SK-N-SH (cell line): ENCODE results near the gene PFAS. TPM values are rescaled to one million over a fixed set of nuclear protein-coding genes. Genes with fewer than 3 reads are reported as not detected.

ENCODE experiments used
- CTCF ChIA-PET: fragments of 300-600, 350-600 bp; formaldehyde crosslinking; extraction: SDS; loops from one replicate; lab custom pipeline; 2021; lab: Yijun Ruan, JAX
- POLR2A ChIA-PET: fragments of 350-600 bp; sonication (Branson Sonifier 250); formaldehyde crosslinking; extraction: SDS; loops from one replicate; lab custom pipeline; 2020; ENCODE audit warnings: antibody characterized with exemption, inconsistent platforms; lab: Yijun Ruan, JAX
- DNase-seq: peaks from one replicate; pipeline ENCODE4 v3.0.0; 2012
- H2AFZ ChIP-seq: fragments of 200-600 bp; sonication (generic); 2 replicates; pipeline ENCODE4 v1.8.1; 2016; ENCODE audit warnings: antibody characterized with exemption, mild to moderate bottlenecking, low read depth
- H3F3A ChIP-seq: fragments of 200-600 bp; sonication (generic); replicated peaks from 2 replicates; pipeline ENCODE3; 2016; ENCODE audit warnings: antibody characterized with exemption, mild to moderate bottlenecking; ENCODE audit not compliant: insufficient read depth
- H3K27ac ChIP-seq, 2 experiments: fragments of 200-500 bp in 1 of 2; fragments of 200-600 bp in 1 of 2; sonication (Bioruptor generic) in 1 of 2; sonication (generic), shearing (Covaris generic) in 1 of 2; 2 replicates each; pipeline versions ENCODE4 v1.5.1 to v1.6.1; 2014 to 2016; ENCODE audit warnings: low read depth in 2 of 2, inconsistent platforms in 1 of 2, low read length in 1 of 2, mild to moderate bottlenecking in 1 of 2, mixed read lengths in 1 of 2
- H3K27me3 ChIP-seq: fragments of 200-600 bp; sonication (generic), shearing (Covaris generic); 2 replicates; pipeline ENCODE4 v1.6.1; 2016; ENCODE audit warnings: mixed run types; ENCODE audit not compliant: insufficient read depth
- H3K36me3 ChIP-seq, 2 experiments: fragments of 200-500 bp in 1 of 2; fragments of 200-600 bp in 1 of 2; sonication (Bioruptor generic) in 1 of 2; sonication (generic) in 1 of 2; replicated peaks in 1 of 2; 2 replicates each; pipeline versions ENCODE3 to v1.5.1; 2014 to 2016; ENCODE audit warnings: low read length in 1 of 2, mild to moderate bottlenecking in 1 of 2; ENCODE audit not compliant: insufficient read depth in 2 of 2, control insufficient read depth in 1 of 2
- H3K4me1 ChIP-seq, 2 experiments: fragments of 200-500 bp in 1 of 2; fragments of 200-600 bp in 1 of 2; sonication (Bioruptor generic) in 1 of 2; sonication (generic), shearing (Covaris generic) in 1 of 2; 2 replicates each; pipeline versions ENCODE4 v1.5.1 to v1.6.1; 2014 to 2016; ENCODE audit warnings: low read depth in 1 of 2, low read length in 1 of 2, mixed run types in 1 of 2; ENCODE audit not compliant: insufficient read depth in 2 of 2, control insufficient read depth in 1 of 2
- H3K4me2 ChIP-seq: fragments of 200-600 bp; sonication (generic), shearing (Covaris generic); 2 replicates; pipeline ENCODE4 v1.6.1; 2017; ENCODE audit warnings: mixed run types
- H3K4me3 ChIP-seq, 2 experiments: fragments of 200-500 bp in 1 of 2; fragments of 200-600 bp in 1 of 2; sonication (Bioruptor generic) in 1 of 2; sonication (generic), shearing (Covaris generic) in 1 of 2; 2 replicates each; pipeline versions ENCODE4 v1.5.1 to v1.8.1; 2014 to 2016; ENCODE audit warnings: low read depth in 2 of 2, inconsistent platforms in 1 of 2, low read length in 1 of 2, mild to moderate bottlenecking in 1 of 2, mixed read lengths in 1 of 2, moderate library complexity in 1 of 2
- H3K79me2 ChIP-seq: fragments of 200-600 bp; sonication (generic); 2 replicates; pipeline ENCODE4 v1.8.1; 2017; ENCODE audit warnings: mild to moderate bottlenecking; ENCODE audit not compliant: insufficient read depth
- H3K9ac ChIP-seq: fragments of 200-600 bp; sonication (generic); 2 replicates; pipeline ENCODE4 v1.6.1; 2017; ENCODE audit warnings: mixed run types
- H3K9me2 ChIP-seq: fragments of 200-600 bp; sonication (generic); 2 replicates; pipeline ENCODE4 v1.6.1; 2017; ENCODE audit warnings: mixed run types
- H3K9me3 ChIP-seq: fragments of 200-600 bp; sonication (generic); 2 replicates; pipeline ENCODE4 v1.6.1; 2017; ENCODE audit warnings: mixed run types, mild to moderate bottlenecking, moderate library complexity
- H4K20me1 ChIP-seq: fragments of 200-600 bp; sonication (generic); 2 replicates; pipeline ENCODE4 v1.6.1; 2017; ENCODE audit warnings: mild to moderate bottlenecking, mixed run types; ENCODE audit not compliant: insufficient read depth
- CHD2 ChIP-seq: fragments of 150-350 bp; IDR thresholded peaks from 2 replicates; pipeline ENCODE4 v1.6.1; 2018; ENCODE audit warnings: low read length; ENCODE audit not compliant: partially characterized antibody
- EZH2phosphoT487 ChIP-seq: fragments of 200-600 bp; sonication (generic); IDR thresholded peaks from 2 replicates; pipeline ENCODE4 v1.6.1; 2017; ENCODE audit warnings: low read depth, mixed run types, mild to moderate bottlenecking, antibody characterized with exemption, moderate library complexity, borderline replicate concordance
- FOSL2 ChIP-seq: IDR thresholded peaks from 2 replicates; pipeline ENCODE4 v1.4.0; 2012; ENCODE audit warnings: low read depth, mild to moderate bottlenecking, moderate library complexity, borderline replicate concordance
- FOXJ3 ChIP-seq: sonication (generic); formaldehyde crosslinking; IDR thresholded peaks from 2 replicates; pipeline ENCODE4 v1.5.1; 2020; ENCODE audit warnings: mild to moderate bottlenecking, missing genetic modification reagents
- FOXM1 ChIP-seq: IDR thresholded peaks from 2 replicates; pipeline ENCODE4 v1.4.0; 2012; ENCODE audit warnings: low read depth, mild to moderate bottlenecking
- GABPA ChIP-seq: IDR thresholded peaks from 2 replicates; pipeline ENCODE4 v1.4.0; 2012; ENCODE audit warnings: low read depth, mild to moderate bottlenecking
- GATA2 ChIP-seq: sonication (generic); formaldehyde crosslinking; IDR thresholded peaks from 2 replicates; pipeline ENCODE4 v1.5.0; 2020; ENCODE audit warnings: mild to moderate bottlenecking, missing genetic modification reagents
- JUND ChIP-seq: IDR thresholded peaks from 2 replicates; pipeline ENCODE4 v1.4.0; 2012
- MEF2A ChIP-seq: IDR thresholded peaks from 2 replicates; pipeline ENCODE4 v1.4.0; 2012; ENCODE audit warnings: low read depth, borderline replicate concordance
- MXI1 ChIP-seq: IDR thresholded peaks from 2 replicates; pipeline ENCODE4 v1.6.1; 2012; ENCODE audit warnings: mild to moderate bottlenecking, low read depth, low read length, improper control_type of control experiment
- RAD21 ChIP-seq: IDR thresholded peaks from 2 replicates; pipeline ENCODE4 v1.6.1; 2012; ENCODE audit warnings: mild to moderate bottlenecking, low read length
- RCOR1 ChIP-seq: fragments of 150-350 bp; IDR thresholded peaks from 2 replicates; pipeline ENCODE4 v1.6.1; 2017; ENCODE audit warnings: antibody characterized with exemption, low read length
- REST ChIP-seq: IDR thresholded peaks from 2 replicates; pipeline ENCODE4 v1.6.1; 2012; ENCODE audit warnings: mild to moderate bottlenecking, low read depth, low read length, moderate library complexity
- RFX5 ChIP-seq: IDR thresholded peaks from 2 replicates; pipeline ENCODE4 v1.6.1; 2012; ENCODE audit warnings: mild to moderate bottlenecking, improper control_type of control experiment, low read length
- RXRA ChIP-seq: IDR thresholded peaks from 2 replicates; pipeline ENCODE4 v1.4.0; 2012; ENCODE audit warnings: low read depth, mild to moderate bottlenecking, borderline replicate concordance
- SMC3 ChIP-seq: IDR thresholded peaks from 2 replicates; pipeline ENCODE4 v1.6.1; 2012; ENCODE audit warnings: low read depth, low read length, improper control_type of control experiment
- TAF1 ChIP-seq: IDR thresholded peaks from 2 replicates; pipeline ENCODE4 v1.6.1; 2012; ENCODE audit warnings: low read depth, mild to moderate bottlenecking, low read length, moderate library complexity, borderline replicate concordance
- TCF12 ChIP-seq: IDR thresholded peaks from 2 replicates; pipeline ENCODE4 v1.4.0; 2012
- TEAD4 ChIP-seq: IDR thresholded peaks from 2 replicates; pipeline ENCODE4 v1.4.0; 2012; ENCODE audit warnings: mild to moderate bottlenecking, borderline replicate concordance; ENCODE audit not compliant: insufficient read depth
- WGBS: methylation state at CpG from one replicate; pipeline ENCODE4 v1.1.6; 2017; ENCODE audit warnings: low lambda C conversion rate; 5-methylcytosine and 5-hydroxymethylcytosine counted together
- polyA plus RNA-seq, 3 experiments: library from polyadenylated mRNA; depleted of rRNA; stranded (reverse); fragments of >200 nt; gene quantifications; 2 replicates each; pipeline ENCODE4 v1.2.3, GENCODE V29; 2012
- TF ChIP-seq, protein P1 (sequence below): fragments of 150-350 bp; IDR thresholded peaks from 2 replicates; pipeline ENCODE4 v1.6.1; 2017; ENCODE audit warnings: antibody characterized with exemption, low read length, low read depth, borderline replicate concordance
- TF ChIP-seq, protein P2 (sequence below): fragments of 200-600 bp; sonication (generic); IDR thresholded peaks from 2 replicates; pipeline ENCODE4 v1.6.1; 2017; ENCODE audit warnings: antibody characterized with exemption, mild to moderate bottlenecking, moderate library complexity

Gene PFAS
- polyA plus RNA-seq, 1 of the 3 experiments (the other 2 are of a cell fraction), result 22.4 TPM

DNA sequence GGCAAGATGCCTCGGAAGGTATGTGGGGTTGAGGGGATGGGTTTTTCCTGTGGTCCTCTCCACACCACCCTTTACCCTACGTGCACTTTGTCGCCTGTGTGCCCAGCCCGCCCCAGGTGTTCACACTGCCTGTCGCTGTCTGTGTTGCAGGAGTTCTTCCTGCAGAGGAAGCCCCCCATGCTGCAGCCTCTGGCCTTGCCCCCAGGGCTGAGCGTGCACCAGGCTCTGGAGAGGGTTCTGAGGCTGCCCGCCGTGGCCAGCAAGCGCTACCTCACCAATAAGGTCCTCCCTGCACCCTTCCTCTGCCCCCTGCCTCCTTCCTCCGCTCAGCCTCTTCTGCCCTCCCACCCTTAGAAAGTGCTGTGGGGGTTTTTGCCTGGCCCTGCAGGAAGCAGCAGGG, 15.2 kb downstream of the PFAS start:
- no peak for TF ChIP-seq TEAD4
- TF ChIP-seq GABPA, result no peak
- TF ChIP-seq, protein P1, sequence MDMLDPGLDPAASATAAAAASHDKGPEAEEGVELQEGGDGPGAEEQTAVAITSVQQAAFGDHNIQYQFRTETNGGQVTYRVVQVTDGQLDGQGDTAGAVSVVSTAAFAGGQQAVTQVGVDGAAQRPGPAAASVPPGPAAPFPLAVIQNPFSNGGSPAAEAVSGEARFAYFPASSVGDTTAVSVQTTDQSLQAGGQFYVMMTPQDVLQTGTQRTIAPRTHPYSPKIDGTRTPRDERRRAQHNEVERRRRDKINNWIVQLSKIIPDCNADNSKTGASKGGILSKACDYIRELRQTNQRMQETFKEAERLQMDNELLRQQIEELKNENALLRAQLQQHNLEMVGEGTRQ, result no peak
- no peak for TF ChIP-seq MEF2A
- TF ChIP-seq FOXJ3 (CRISPR knock-in tag), result no peak
- TF ChIP-seq TAF1, result no peak
- TF ChIP-seq TCF12, result no peak
- TF ChIP-seq JUND, result no peak

GRCh38 chr17:8264836-8265542, 15.9 kb downstream of the PFAS start:
- DNase-seq, result no peak
- 94% methylated on average over 17 of the region's 18 CpGs for WGBS
- no peaks in the 10 kb centered on the region for H3K9me2 ChIP-seq
- no peak overlapping the region for H3K9ac ChIP-seq
- no peaks in the 10 kb centered on the region for H3K9me3 ChIP-seq
- peaks cover 12 to 56% of the 10 kb centered on the region in 2 experiments for H3K36me3 ChIP-seq
- H3K79me2 ChIP-seq, result no peaks in the 10 kb centered on the region
- no peaks in the 10 kb centered on the region for H3F3A ChIP-seq
- H4K20me1 ChIP-seq, result no peaks in the 10 kb centered on the region
- no peak overlapping the region for H2AFZ ChIP-seq
- H3K4me3 ChIP-seq, result no peak overlapping the region
- no peak overlapping the region for H3K27ac ChIP-seq
- ChIA-PET POLR2A (no interaction called here), CTCF (interaction anchor here (1.1 kb wide), 1 partner anchor 36 kb away, joined by 3 read pairs; no protein-coding TSS in a partner anchor)
- H3K27me3 ChIP-seq, result no peaks in the 10 kb centered on the region
- no peaks in the 10 kb centered on the region for H3K4me1 ChIP-seq
- no peak overlapping the region for H3K4me2 ChIP-seq
- TF ChIP-seq GATA2 (no peak), FOXM1 (no peak), RFX5 (no peak), RXRA (no peak), RCOR1 (no peak), FOSL2 (no peak), JUND (no peak), CHD2 (no peak), SMC3 (no peak), TEAD4 (no peak), FOXJ3 (CRISPR knock-in tag) (no peak), EZH2phosphoT487 (no peak), MXI1 (no peak), REST (no peak), TCF12 (no peak), RAD21 (no peak)
- TF ChIP-seq, protein P2, sequence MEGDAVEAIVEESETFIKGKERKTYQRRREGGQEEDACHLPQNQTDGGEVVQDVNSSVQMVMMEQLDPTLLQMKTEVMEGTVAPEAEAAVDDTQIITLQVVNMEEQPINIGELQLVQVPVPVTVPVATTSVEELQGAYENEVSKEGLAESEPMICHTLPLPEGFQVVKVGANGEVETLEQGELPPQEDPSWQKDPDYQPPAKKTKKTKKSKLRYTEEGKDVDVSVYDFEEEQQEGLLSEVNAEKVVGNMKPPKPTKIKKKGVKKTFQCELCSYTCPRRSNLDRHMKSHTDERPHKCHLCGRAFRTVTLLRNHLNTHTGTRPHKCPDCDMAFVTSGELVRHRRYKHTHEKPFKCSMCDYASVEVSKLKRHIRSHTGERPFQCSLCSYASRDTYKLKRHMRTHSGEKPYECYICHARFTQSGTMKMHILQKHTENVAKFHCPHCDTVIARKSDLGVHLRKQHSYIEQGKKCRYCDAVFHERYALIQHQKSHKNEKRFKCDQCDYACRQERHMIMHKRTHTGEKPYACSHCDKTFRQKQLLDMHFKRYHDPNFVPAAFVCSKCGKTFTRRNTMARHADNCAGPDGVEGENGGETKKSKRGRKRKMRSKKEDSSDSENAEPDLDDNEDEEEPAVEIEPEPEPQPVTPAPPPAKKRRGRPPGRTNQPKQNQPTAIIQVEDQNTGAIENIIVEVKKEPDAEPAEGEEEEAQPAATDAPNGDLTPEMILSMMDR, result no peak

More for the DNA sequence above, 15.2 kb downstream of the PFAS start:
- Histone ChIP-seq H2AFZ (no peak overlapping the region), H3K4me1 (no peaks in the 10 kb centered on the region), H3K4me2 (no peak overlapping the region), H3K9ac (no peak overlapping the region), H3K79me2 (no peaks in the 10 kb centered on the region), H3K27ac (no peak overlapping the region), H4K20me1 (no peaks in the 10 kb centered on the region), H3F3A (no peaks in the 10 kb centered on the region), H3K9me2 (no peaks in the 10 kb centered on the region), H3K4me3 (no peak overlapping the region), H3K9me3 (no peaks in the 10 kb centered on the region), H3K36me3 (peaks cover 13 to 52% of the 10 kb centered on the region in 2 experiments), H3K27me3 (no peaks in the 10 kb centered on the region)
- CTCF ChIA-PET, result interaction anchor here (1.1 kb wide), 1 partner anchor 37 kb away, joined by 3 read pairs; no protein-coding TSS in a partner anchor
- DNase-seq, result no peak
- POLR2A ChIA-PET, result no interaction called here
- WGBS, result 100% methylated on average over 4 of the region's 10 CpGs
